Astrocyte of the spinal cord (primary cell): Measurements from ENCODE around the gene CDK19.
"Not testable (repeated sequence)": the region's sequence is repeated elsewhere in the genome, so short reads cannot be mapped to it uniquely, and the experiment has no call there.

ENCODE experiments used
- DNase-seq: peaks from one replicate; pipeline ENCODE4 v3.0.0; 2011; ENCODE audit warnings: low read depth, low spot score
- H3K4me3 ChIP-seq: 2 replicates; pipeline ENCODE4 v1.5.1; 2011; ENCODE audit warnings: low read depth, mild to moderate bottlenecking, low read length, moderate library complexity
- in situ Hi-C: cut with HindIII; loops from 2 replicates; pipeline ENCODE4 v1.10.0; 2017; ENCODE audit warnings: low sequenced_read_pairs
- TF ChIP-seq, protein P1 (sequence below): IDR thresholded peaks from 2 replicates; pipeline ENCODE4 v1.5.1; 2012; ENCODE audit warnings: low read depth, mild to moderate bottlenecking, low read length, inconsistent platforms

The CDK19 gene

DNA sequence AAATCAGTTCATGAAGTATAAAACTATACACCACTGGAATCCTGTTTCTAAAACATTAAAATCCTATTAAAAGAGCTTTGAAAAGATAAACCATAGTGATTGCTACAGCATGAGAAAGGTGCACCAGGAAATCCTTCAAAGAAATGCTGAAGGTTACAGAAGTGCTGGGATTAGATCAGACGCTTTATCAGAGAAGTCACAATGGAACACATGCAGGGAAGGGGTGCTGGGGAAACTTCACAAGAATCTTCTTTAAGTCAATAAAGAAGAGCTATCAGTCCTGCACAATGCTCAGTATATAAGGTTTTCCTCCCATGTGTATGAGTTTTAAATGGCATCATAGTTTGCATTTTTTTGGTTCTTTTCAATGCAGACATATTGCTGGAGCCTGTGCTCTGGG is 201.2 kb downstream of the CDK19 start:
- TF ChIP-seq, protein P1, sequence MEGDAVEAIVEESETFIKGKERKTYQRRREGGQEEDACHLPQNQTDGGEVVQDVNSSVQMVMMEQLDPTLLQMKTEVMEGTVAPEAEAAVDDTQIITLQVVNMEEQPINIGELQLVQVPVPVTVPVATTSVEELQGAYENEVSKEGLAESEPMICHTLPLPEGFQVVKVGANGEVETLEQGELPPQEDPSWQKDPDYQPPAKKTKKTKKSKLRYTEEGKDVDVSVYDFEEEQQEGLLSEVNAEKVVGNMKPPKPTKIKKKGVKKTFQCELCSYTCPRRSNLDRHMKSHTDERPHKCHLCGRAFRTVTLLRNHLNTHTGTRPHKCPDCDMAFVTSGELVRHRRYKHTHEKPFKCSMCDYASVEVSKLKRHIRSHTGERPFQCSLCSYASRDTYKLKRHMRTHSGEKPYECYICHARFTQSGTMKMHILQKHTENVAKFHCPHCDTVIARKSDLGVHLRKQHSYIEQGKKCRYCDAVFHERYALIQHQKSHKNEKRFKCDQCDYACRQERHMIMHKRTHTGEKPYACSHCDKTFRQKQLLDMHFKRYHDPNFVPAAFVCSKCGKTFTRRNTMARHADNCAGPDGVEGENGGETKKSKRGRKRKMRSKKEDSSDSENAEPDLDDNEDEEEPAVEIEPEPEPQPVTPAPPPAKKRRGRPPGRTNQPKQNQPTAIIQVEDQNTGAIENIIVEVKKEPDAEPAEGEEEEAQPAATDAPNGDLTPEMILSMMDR = no peak
- DNase-seq = no peak
- in situ Hi-C loops = no loop called here
- H3K4me3 ChIP-seq = no peak overlapping the region

DNA sequence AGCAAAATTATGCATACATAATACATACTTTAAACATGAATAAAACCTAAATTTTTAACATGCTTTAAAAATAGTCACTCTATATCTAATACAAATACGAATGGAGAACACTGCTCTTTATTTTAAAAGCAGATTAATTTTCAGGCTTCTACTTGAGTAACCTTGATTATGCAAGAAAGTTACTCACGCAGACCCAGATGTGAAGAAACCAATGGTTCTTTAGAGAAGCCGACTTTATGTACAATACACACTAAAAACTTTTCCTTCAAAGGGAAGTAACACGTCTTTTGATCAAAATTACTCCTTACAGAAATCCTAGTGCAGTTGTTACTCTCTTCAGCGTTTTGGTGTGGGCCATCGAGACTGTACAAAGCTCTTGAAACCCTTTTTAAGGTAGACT is 201.9 kb downstream of the CDK19 start:
- H3K4me3 ChIP-seq = no peak overlapping the region
- no peak for DNase-seq
- TF ChIP-seq, protein P1 = no peak
- in situ Hi-C loops = no loop called here

DNA sequence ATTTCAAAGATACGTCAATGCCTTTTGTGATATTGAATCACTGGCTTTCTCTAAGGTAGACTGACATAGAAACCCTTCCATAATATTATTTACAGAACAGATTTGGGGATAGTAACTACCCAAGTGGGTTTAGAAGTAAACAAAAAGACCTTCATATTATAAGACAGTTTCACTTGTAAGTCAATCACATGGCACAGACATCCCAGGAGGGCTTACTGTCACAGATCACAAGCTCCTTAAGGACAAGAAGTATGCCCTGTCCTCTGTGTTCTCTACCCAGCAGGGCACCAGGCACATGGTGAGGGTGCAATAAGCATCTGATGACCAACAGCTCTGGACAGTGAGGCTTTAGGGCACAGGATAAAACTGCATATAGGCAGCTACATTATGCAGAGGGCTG is 203.0 kb downstream of the CDK19 start:
- no peak overlapping the region for H3K4me3 ChIP-seq
- no peak for DNase-seq
- in situ Hi-C loops = no loop called here
- TF ChIP-seq, protein P1 = no peak

DNA sequence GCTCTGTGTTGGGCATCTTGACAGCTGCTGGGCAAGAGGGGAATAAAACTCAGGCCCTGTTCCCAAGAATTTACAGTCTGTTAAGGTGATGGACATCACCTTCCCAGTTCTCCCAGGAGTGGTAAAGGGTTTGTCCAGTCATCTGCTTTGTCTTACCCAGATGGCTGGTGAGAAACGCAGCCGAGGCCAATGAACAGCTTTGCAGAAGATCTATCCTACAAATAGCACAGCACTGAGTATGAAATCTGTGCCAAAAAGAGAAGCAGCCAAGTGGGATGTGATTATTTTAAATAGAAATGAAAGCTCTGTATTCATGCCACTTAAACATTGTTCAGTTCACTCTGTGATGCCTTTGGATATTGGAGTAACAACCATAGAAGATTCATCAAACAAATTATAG is 206.2 kb downstream of the CDK19 start:
- in situ Hi-C loops = no loop called here
- H3K4me3 ChIP-seq = no peak overlapping the region
- TF ChIP-seq, protein P1 = no peak
- no peak for DNase-seq

DNA sequence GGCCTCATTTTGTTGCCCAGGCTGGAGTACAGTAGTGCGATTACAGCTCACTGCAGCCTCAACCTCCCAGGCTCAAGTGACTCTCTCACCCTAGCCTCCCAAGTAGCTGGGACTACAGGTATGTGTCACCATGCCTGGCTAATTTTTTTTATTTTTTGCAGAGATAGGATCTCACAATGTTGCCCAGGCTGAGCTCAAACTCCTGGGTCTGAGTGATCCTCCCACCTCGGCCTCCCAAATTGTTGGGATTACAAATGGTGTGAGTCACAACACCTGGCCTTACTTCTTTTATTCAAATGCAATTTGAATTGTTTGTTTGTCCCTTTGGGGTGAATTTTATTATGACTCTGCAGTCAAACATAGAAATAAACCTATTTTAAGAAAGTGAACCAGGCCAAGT is 207.1 kb downstream of the CDK19 start:
- no peak for DNase-seq
- H3K4me3 ChIP-seq = no peak overlapping the region
- TF ChIP-seq, protein P1 = no peak
- in situ Hi-C loops = no loop called here

DNA sequence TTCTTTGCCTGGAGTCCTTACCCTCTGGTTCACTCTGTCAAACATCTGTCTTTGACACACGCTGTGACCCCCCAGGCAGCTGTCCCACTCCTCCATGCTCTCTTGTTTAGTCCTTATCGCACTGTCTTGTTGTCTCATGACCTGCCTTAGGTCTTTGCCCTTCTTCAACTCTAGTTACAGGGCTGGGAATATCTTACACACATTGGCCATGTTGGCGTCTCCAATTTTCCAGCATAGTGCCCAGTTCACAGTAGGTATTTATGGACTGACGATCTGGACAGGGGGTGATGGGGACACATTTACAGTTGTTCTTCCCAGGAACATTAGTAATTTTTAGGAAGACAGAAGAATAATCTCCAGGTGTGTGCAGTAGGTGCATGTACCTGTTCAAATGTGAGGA is 209.1 kb downstream of the CDK19 start:
- TF ChIP-seq, protein P1 = no peak
- no peak for DNase-seq
- no peak overlapping the region for H3K4me3 ChIP-seq
- in situ Hi-C loops = no loop called here

DNA sequence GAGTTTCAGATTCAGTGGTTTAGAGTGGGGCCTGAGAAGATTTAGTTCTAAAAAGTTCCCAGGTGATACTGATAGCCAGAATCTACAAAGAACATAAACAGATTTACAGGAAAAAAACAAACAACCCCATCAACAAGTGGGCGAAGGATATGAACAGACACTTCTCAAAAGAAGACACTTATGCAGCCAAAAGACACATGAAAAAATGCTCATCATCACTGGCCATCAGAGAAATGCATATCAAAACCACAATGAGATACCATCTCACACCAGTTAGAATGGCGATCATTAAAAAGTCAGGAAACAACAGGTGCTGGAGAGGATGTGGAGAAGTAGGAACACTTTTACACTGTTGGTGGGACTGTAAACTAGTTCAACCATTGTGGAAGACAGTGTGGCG is 214.6 kb downstream of the CDK19 start:
- in situ Hi-C loops, DNase-seq, H3K4me3 ChIP-seq: not testable (repeated sequence)
